Astrocyte of the spinal cord (primary cell): ENCODE measurements around the gene CATSPERB.
"Not testable (repeated sequence)": the region's sequence is repeated elsewhere in the genome, so short reads cannot be mapped to it uniquely, and the experiment has no call there.

Experiments used
- DNase-seq: peaks from one replicate; pipeline ENCODE4 v3.0.0; 2011; ENCODE audit warnings: low read depth, low spot score
- H3K4me3 ChIP-seq: 2 replicates; pipeline ENCODE4 v1.5.1; 2011; ENCODE audit warnings: low read depth, mild to moderate bottlenecking, low read length, moderate library complexity
- in situ Hi-C: cut with HindIII; loops from 2 replicates; pipeline ENCODE4 v1.10.0; 2017; ENCODE audit warnings: low sequenced_read_pairs
- TF ChIP-seq, protein P1 (sequence below): IDR thresholded peaks from 2 replicates; pipeline ENCODE4 v1.5.1; 2012; ENCODE audit warnings: low read depth, mild to moderate bottlenecking, low read length, inconsistent platforms

Gene CATSPERB

DNA sequence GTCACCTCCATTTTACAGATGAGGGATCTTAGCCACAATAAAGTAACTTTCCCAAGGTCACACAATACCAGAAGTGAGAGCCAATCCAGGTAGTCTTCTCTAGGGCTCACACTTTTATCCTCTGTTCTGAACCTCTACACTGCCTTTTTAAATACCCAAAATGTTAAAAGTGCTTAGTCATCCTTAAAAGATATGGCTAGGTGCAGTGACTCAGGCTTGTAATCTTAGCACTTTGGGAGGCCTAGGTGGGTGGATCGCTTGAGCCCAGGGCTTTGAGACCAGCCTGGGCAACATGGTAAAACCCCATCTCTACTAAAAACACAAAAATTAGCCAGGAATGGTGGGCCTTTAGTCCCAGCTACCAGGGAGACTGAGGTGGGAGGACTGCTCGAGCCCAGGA, 117.7 kb downstream of the CATSPERB start:
- TF ChIP-seq, protein P1, sequence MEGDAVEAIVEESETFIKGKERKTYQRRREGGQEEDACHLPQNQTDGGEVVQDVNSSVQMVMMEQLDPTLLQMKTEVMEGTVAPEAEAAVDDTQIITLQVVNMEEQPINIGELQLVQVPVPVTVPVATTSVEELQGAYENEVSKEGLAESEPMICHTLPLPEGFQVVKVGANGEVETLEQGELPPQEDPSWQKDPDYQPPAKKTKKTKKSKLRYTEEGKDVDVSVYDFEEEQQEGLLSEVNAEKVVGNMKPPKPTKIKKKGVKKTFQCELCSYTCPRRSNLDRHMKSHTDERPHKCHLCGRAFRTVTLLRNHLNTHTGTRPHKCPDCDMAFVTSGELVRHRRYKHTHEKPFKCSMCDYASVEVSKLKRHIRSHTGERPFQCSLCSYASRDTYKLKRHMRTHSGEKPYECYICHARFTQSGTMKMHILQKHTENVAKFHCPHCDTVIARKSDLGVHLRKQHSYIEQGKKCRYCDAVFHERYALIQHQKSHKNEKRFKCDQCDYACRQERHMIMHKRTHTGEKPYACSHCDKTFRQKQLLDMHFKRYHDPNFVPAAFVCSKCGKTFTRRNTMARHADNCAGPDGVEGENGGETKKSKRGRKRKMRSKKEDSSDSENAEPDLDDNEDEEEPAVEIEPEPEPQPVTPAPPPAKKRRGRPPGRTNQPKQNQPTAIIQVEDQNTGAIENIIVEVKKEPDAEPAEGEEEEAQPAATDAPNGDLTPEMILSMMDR = no peak
- in situ Hi-C loops = no loop called here
- H3K4me3 ChIP-seq = no peak overlapping the region
- no peak for DNase-seq

DNA sequence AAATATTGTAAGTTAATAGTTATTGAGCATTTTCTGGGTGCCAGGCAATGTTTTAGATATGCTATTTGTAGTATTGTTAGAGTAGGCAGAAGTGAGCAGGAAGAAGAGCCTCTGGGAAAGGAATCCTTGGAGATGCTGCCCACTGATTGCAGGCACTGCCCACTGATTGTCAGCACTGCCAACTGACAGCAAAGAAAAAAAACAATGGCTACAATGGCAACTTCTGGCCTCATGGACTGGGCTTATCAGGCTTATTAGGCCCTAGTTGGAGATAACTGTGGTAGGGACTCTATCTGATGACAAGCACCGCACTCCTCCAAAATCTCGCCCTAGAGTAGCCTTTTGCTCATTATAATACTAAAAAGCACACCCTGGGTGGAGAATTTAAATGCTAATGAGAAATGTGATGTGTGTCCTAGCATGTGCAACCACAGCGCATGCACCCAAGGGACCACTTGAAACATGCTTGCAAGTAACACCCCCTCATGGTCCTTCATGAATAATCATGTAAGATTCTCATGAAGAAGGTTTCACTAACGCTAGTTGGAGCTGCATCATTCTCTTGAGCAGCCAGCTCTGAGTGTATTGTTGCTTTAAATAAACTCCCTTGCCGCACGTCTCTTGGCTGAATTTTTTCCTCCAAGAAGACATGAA, 118.3 kb downstream of the CATSPERB start:
- in situ Hi-C loops = no loop called here
- no peak for DNase-seq
- TF ChIP-seq, protein P1 = no peak
- no peak overlapping the region for H3K4me3 ChIP-seq

DNA sequence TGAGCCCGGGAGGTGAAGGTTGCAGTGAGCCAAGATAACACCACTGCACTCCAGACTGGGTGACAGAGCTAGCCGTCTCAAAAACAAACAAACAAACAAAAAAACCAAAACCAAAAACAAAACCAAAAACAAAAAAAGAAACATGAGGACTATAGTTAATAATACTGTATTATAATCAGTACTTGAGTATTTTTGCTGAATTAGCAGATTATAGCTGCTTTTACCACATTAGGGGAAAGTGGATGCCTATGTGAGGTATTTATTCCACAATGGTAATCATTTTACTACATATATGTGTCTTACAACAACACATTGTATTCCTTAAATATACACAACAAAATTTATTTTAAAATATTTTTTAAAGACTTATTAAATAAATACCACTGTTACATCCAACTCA, 120.4 kb downstream of the CATSPERB start:
- in situ Hi-C loops = no loop called here

DNA sequence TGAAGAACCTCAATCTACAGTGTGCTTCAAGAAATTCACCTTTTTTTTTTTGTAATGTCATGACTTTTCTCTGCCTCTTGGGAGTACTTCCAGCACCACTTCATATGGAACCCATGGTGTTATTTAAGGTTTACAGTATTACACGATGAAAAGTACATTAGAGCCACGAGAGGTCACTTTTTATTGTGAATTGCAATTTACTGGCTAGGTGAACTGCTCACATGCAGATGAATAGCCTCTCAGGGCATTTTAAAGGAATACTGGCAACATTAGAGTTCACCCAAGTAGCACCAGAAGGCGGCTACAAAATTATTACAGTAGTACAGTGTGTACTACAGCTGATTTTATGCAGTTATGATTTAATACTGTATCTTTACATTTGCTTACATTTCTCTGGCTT, 122.7 kb downstream of the CATSPERB start:
- TF ChIP-seq, protein P1 = no peak
- in situ Hi-C loops = no loop called here
- DNase-seq = no peak

More for the DNA sequence above, 120.4 kb downstream of the CATSPERB start:
- no peak for DNase-seq
- no peak overlapping the region for H3K4me3 ChIP-seq
- TF ChIP-seq, protein P1 = no peak

DNA sequence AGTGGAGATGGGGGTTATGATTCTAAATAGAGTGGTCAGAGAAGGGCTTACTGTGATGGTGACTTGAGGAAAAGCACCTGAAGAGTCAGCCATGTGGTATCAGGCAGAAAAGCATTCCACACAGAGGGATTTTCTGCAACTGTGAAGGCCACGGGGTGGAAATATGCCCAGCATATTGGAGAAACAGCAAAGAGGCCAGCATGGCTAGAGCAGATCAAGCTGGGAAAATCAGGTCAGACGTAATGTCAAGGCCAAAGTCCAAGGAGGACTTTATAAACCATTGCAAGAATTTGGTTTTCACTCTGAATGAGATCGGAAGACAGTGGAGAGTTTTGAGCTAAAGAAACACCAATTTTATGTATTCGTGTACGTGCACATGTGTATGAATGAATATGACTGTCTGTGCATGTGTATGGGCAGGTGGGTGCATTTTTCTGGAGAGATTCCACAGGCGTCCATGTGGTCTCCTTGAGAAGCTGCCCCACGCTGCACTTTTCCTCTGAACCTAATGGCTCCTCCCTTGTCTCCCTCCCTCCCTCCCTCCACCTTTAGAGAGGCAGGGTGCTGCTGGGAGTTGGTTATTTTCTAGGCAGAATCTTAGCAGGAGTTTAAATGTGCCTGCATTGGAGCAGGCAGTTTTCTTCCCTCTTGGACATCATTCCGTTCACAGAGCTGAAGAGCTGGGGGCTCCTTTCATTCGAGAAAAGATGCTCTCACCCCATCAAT, 124.4 kb downstream of the CATSPERB start:
- in situ Hi-C loops = no loop called here
- TF ChIP-seq, protein P1 = no peak
- H3K4me3 ChIP-seq = no peak overlapping the region

More for the DNA sequence above, 122.7 kb downstream of the CATSPERB start:
- H3K4me3 ChIP-seq = no peak overlapping the region

DNA sequence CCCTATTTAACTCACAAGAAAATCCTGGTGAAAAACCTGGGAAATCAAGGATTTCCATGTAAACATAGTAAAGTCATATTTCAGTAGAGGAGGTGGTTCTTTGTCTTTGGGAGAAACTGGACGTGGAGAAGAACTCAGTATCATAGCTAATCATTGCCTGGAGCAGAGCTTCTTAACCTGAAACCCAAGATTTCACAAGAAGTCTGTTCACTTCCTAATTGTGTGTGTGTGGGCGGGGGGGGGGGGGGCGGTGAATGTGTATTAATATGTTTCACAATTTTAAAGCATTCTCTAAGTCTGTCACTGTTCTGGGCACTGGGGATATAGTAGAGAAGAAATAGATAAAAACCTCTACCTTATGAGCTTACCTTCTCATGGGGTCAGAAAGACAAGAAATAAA, 125.0 kb downstream of the CATSPERB start:
- TF ChIP-seq, protein P1 = no peak
- in situ Hi-C loops = no loop called here
- DNase-seq = no peak
- no peak overlapping the region for H3K4me3 ChIP-seq

More for the DNA sequence above, 124.4 kb downstream of the CATSPERB start:
- no peak for DNase-seq

DNA sequence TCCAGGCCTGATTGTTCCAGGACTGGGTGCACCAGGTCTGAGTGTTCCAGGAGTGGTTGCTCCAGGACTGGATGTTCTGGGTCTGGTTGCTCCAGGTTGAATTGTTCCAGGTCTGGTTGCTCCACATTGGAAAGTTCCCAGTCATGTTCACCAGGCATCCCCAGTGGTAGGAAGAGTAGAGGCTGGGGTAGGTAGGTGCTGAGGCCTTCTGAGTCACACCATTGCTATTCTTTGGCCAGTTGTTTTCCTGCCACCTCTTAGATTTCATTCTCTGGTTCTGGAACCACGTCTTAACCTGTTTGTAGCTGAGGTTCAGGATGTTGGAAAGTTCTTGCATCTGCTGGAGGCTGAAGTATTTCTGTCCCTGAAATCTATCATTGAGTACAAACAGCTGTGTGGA, 127.3 kb downstream of the CATSPERB start:
- H3K4me3 ChIP-seq, in situ Hi-C loops, DNase-seq: not testable (repeated sequence)
